Activated naive CD4-positive, alpha-beta T cell treated with anti-CD3 and anti-CD28 coated beads, Interleukin-2, amount 50 U/mL, for 72 hours (primary cell): ENCODE data around the gene PDE1A. TPM values are rescaled to one million over a fixed set of nuclear protein-coding genes. Genes with fewer than 3 reads are reported as not detected.

ENCODE experiments used
- ATAC-seq, 2 donors: fragments of 150-1000 bp; cut with Tn5 transposase; 2 replicates each; pipeline ENCODE4 v1.10.0; 2021; ENCODE audit warnings: mild to moderate bottlenecking in 2 of 2, moderate library complexity in 2 of 2
- DNase-seq, 2 donors: peaks; one replicate each; pipeline ENCODE4 v3.0.0; 2021 to 2022; ENCODE audit warnings: low spot score in 2 of 2
- H3K27ac Mint-ChIP-seq, 2 donors: one replicate each; pipeline ENCODE4 v1.8.0; 2022; ENCODE audit warnings: mild to moderate bottlenecking in 2 of 2, mixed read lengths in 2 of 2
- H3K36me3 Mint-ChIP-seq, 2 donors: one replicate each; pipeline ENCODE4 v1.8.0; 2022; ENCODE audit warnings: mixed read lengths in 2 of 2
- H3K9me3 Mint-ChIP-seq, 2 donors: one replicate each; pipeline ENCODE4 v1.8.0; 2022; ENCODE audit warnings: mixed read lengths in 2 of 2
- total RNA-seq, 2 donors: library from RNA; stranded (reverse); gene quantifications; one replicate each; pipeline ENCODE4 v1.2.3, GENCODE V29; 2022

PDE1A gene
- total RNA-seq, 2 donors from 2014 or later: not detected

GRCh38 chr2:182266909-182267308 lies 159.9 kb downstream of the PDE1A start:
- ATAC-seq: no peak
- H3K27ac Mint-ChIP-seq: no peak overlapping the region
- H3K36me3 Mint-ChIP-seq: no peaks in the 10 kb centered on the region
- no peaks in the 10 kb centered on the region for H3K9me3 Mint-ChIP-seq
- no peak for DNase-seq

DNA sequence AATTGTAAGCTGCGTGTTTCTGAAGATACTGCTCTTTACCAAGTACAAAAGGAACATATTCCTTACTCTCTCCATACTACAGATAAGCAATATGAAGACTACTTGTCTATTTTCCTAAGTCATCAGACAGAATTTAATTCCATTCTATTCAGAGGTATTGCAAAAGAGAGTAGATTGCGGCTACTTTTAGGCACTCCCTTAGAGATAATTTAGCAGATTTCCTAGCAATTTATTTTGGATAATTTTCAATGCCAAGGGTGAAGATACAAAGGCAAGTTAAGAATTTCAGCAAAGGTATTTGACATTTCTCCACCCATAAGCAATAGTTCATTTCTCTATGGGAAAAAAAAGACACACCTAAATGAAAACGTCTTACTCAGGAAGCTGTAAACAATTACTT lies 161.1 kb downstream of the PDE1A start:
- Mint-ChIP-seq H3K36me3 (no peaks in the 10 kb centered on the region), H3K9me3 (no peaks in the 10 kb centered on the region)
- ATAC-seq: no peak

GRCh38 chr2:182261860-182262387 lies 164.9 kb downstream of the PDE1A start:
- DNase-seq (no peak), ATAC-seq (no peak)
- Mint-ChIP-seq H3K9me3 (no peaks in the 10 kb centered on the region), H3K27ac (no peak overlapping the region), H3K36me3 (no peaks in the 10 kb centered on the region)

More for the DNA sequence above, 161.1 kb downstream of the PDE1A start:
- no peak for DNase-seq
- no peak overlapping the region for H3K27ac Mint-ChIP-seq

- ATAC-seq (no peak), DNase-seq (no peak)
- H3K27ac Mint-ChIP-seq: no peak overlapping the region
- no peaks in the 10 kb centered on the region for H3K36me3 Mint-ChIP-seq
- no peaks in the 10 kb centered on the region for H3K9me3 Mint-ChIP-seq
Observed at GRCh38 chr2:182259629-182260150, 167.1 kb downstream of the PDE1A start.

DNA sequence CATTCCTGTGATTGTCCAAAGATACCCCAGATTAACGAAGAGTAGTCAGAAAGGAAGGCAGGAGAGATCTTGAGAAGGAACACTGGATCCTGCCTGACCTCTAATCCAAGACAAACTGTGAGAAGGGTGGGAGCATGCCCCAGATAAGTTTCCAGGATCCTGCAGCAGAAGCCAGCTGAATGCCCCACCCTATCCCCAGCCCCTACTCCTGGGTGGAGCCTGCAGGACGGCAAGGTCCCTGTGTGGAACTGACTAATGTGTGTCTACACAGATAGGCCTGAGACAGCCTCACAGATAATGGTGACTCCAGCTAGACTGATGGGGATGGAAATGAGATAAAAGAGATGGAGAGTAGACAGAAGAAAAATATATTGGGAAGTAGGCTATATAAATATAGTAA lies 174.3 kb downstream of the PDE1A start:
- H3K9me3 Mint-ChIP-seq: no peaks in the 10 kb centered on the region
- H3K27ac Mint-ChIP-seq: no peak overlapping the region
- H3K36me3 Mint-ChIP-seq: no peaks in the 10 kb centered on the region
- ATAC-seq (no peak), DNase-seq (no peak)

- Mint-ChIP-seq H3K9me3 (no peaks in the 10 kb centered on the region), H3K27ac (no peak overlapping the region), H3K36me3 (no peaks in the 10 kb centered on the region)
- no peak for ATAC-seq
- DNase-seq: no peak
Observed at GRCh38 chr2:182248898-182249297, 177.9 kb downstream of the PDE1A start.

GRCh38 chr2:182248362-182248761 lies 178.5 kb downstream of the PDE1A start:
- Mint-ChIP-seq H3K27ac (no peak overlapping the region), H3K9me3 (no peaks in the 10 kb centered on the region)

DNA sequence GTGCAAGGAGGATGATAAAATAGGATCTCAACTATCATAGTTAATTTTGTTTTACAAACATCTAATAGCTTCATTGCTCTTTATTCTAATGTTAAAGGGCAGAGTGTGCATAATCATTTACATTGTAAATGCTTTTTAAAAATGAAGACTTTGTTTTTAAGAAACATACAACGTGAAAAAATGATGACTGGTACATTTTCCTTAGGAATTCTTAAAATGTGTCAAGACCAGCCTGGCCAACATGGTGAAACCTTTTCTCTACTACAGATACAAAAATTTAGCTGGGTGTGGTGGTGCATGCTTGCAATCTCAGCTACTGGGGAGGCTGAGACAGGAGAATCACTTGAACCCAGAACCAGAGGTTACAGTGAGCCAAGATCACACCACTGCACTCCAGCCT lies 179.0 kb downstream of the PDE1A start:
- Mint-ChIP-seq H3K27ac (no peak overlapping the region), H3K36me3 (no peaks in the 10 kb centered on the region), H3K9me3 (no peaks in the 10 kb centered on the region)
- ATAC-seq (no peak), DNase-seq (no peak)

More at GRCh38 chr2:182248362-182248761, 178.5 kb downstream of the PDE1A start:
- no peak for ATAC-seq
- H3K36me3 Mint-ChIP-seq: no peaks in the 10 kb centered on the region
- DNase-seq: no peak

DNA sequence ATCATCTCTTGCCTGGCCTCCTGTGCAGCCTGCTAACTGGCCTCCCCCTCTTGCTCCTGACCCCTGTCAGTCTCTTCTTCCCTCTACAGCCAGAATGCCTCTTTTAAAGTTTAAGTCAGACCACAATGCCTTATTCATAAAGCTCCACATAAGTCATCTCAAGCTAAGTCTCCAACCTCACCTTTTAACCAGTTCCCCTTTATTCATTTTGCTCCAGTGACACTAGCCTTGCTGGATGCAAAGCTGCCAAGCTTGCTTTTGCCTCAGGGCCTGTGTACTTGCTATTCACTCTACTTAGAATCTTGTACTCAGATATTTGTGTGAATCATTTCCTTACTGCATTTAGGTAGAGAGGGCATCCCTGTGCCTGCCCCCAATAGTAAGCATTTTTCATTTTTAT lies 180.9 kb downstream of the PDE1A start:
- DNase-seq: no peak
- no peak for ATAC-seq
- Mint-ChIP-seq H3K27ac (no peak overlapping the region), H3K9me3 (no peaks in the 10 kb centered on the region), H3K36me3 (no peaks in the 10 kb centered on the region)

- Mint-ChIP-seq H3K36me3 (no peaks in the 10 kb centered on the region), H3K27ac (no peak overlapping the region), H3K9me3 (no peaks in the 10 kb centered on the region)
- DNase-seq: no peak
- no peak for ATAC-seq
Observed at GRCh38 chr2:182242609-182243008, 184.2 kb downstream of the PDE1A start.

DNA sequence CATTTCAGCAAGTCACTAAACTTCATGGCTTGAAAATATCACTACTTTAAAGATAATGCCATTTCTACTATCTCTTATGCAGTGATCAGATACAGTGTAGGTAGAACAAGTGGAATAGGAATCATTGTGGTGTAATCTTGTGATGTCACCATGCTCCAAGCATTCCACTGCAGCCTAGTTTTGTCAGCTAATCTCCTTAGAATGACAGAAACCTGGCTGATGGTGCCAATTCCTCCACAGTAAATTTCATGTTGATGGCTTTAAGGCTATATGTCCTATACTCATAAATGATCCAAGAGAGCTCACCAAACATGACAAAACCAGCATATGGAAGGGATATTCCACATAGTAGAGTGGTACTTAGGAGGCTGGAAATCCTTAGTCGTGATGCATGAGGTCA lies 184.9 kb downstream of the PDE1A start:
- H3K36me3 Mint-ChIP-seq: no peaks in the 10 kb centered on the region
- ATAC-seq: no peak

GRCh38 chr2:182240862-182241371 lies 185.9 kb downstream of the PDE1A start:
- ATAC-seq (peak; percentile 46 to 59), DNase-seq (peak in 1 of 2 donors; percentile 4)
- no peaks in the 10 kb centered on the region for H3K9me3 Mint-ChIP-seq
- H3K36me3 Mint-ChIP-seq: no peaks in the 10 kb centered on the region
- no peak overlapping the region for H3K27ac Mint-ChIP-seq

More for the DNA sequence above, 184.9 kb downstream of the PDE1A start:
- H3K27ac Mint-ChIP-seq: no peak overlapping the region
- no peaks in the 10 kb centered on the region for H3K9me3 Mint-ChIP-seq
- no peak for DNase-seq

- no peak for DNase-seq
- H3K27ac Mint-ChIP-seq: no peak overlapping the region
Observed at GRCh38 chr2:182230561-182230960, 196.3 kb downstream of the PDE1A start.

GRCh38 chr2:182229297-182229696 lies 197.5 kb downstream of the PDE1A start:
- DNase-seq (no peak), ATAC-seq (no peak)
- Mint-ChIP-seq H3K9me3 (no peaks in the 10 kb centered on the region), H3K27ac (no peak overlapping the region), H3K36me3 (no peaks in the 10 kb centered on the region)

More at GRCh38 chr2:182230561-182230960, 196.3 kb downstream of the PDE1A start:
- no peaks in the 10 kb centered on the region for H3K9me3 Mint-ChIP-seq
- no peak for ATAC-seq
- no peaks in the 10 kb centered on the region for H3K36me3 Mint-ChIP-seq

GRCh38 chr2:182228741-182229140 lies 198.1 kb downstream of the PDE1A start:
- Mint-ChIP-seq H3K27ac (no peak overlapping the region), H3K9me3 (no peaks in the 10 kb centered on the region), H3K36me3 (no peaks in the 10 kb centered on the region)
- ATAC-seq: no peak
- no peak for DNase-seq

DNA sequence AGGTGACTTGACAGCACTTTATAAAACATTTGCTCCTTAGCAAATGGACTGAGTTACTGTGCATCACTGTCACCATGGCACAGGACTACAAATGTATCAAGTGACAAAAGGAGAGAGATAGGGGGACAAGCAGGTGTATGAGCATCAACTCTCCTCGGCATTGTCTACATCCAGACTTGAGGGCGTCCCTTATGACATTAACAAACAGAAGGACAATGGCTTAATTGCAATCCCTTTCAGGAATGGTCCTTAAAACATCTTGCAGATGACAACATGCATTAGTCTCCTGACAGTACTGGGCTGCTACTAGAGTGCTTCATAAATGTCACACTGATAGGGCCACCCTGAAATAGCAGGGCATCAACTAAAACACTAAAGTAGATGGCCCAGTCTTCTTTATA lies 198.8 kb downstream of the PDE1A start:
- Mint-ChIP-seq H3K27ac (no peak overlapping the region), H3K9me3 (no peaks in the 10 kb centered on the region), H3K36me3 (no peaks in the 10 kb centered on the region)
- DNase-seq: no peak
- ATAC-seq: no peak

DNA sequence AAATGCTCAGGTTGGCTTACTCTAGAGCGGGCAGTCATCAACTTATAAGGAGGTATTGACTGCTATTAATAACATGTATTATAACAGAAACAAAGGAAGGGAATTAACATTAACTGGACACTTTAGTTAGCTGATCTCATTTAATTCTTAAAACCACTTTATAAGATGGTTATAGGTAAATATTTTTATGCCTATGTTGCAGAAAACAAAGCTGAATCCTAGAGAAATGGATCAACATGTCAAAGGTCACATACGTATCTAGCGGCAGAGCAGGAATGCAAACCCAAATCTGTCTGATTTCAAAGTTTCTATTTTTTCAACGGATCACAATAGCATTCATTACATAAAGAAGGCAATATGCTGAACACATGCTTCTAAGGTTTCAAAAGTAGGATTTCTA lies 200.0 kb downstream of the PDE1A start:
- Mint-ChIP-seq H3K27ac (no peak overlapping the region), H3K36me3 (no peaks in the 10 kb centered on the region), H3K9me3 (no peaks in the 10 kb centered on the region)
- ATAC-seq (no peak), DNase-seq (no peak)

DNA sequence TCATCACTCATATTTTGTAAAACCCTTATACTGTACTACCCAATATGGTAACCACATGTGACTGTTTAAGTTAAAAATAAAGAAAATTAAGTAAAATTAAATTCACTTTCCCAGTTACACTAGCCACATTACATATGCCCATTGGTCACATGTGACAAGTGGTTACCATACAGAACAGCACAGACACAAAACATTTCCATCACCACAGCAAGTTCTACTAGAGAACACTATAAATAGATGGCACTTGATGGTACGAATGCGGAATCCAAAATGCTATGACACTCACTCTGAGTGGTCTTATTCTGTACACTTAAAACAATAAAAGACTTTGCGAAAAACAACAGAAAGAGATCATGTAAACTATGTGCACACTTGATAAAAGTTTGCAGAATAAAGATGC lies 202.2 kb downstream of the PDE1A start:
- no peak overlapping the region for H3K27ac Mint-ChIP-seq
- H3K36me3 Mint-ChIP-seq: no peaks in the 10 kb centered on the region
- H3K9me3 Mint-ChIP-seq: no peaks in the 10 kb centered on the region
- DNase-seq (no peak), ATAC-seq (no peak)
